OCI-LY7 (cell line): ENCODE measurements around the gene RCE1.

ENCODE experiments used
- CTCF ChIP-seq: fragments of 200-600 bp; sonication (generic); conservative IDR thresholded peaks from 2 replicates; pipeline ENCODE4 v1.5.1; 2014; ENCODE audit warnings: mild to moderate bottlenecking, antibody characterized with exemption, low read length, moderate library complexity, mixed read lengths
- EZH2phosphoT487 ChIP-seq: fragments of 200-600 bp; sonication (generic); IDR thresholded peaks from 2 replicates; pipeline ENCODE4 v1.6.1; 2018; ENCODE audit warnings: low read depth, borderline replicate concordance, mild to moderate bottlenecking, mixed run types, antibody characterized with exemption, low read length, moderate library complexity, mixed read lengths

DNA sequence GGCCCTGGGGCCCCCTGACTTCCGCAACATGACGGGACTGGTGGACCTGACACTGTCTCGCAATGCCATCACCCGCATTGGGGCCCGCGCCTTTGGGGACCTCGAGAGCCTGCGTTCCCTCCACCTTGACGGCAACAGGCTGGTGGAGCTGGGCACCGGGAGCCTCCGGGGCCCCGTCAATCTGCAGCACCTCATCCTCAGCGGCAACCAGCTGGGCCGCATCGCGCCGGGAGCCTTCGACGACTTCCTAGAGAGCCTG is 14.6 kb downstream of the RCE1 start:
- TF ChIP-seq CTCF (no peak), EZH2phosphoT487 (no peak)
